Brain pericyte (primary cell): ENCODE data around the gene INTS14.
"Not testable (repeated sequence)": the region's sequence is repeated elsewhere in the genome, so short reads cannot be mapped to it uniquely, and the experiment has no call there.

Experiments
- DNase-seq: peaks from one replicate; pipeline ENCODE4 v3.0.0-alpha.2; 2012; ENCODE audit warnings: low read depth, low spot score

INTS14 gene

DNA sequence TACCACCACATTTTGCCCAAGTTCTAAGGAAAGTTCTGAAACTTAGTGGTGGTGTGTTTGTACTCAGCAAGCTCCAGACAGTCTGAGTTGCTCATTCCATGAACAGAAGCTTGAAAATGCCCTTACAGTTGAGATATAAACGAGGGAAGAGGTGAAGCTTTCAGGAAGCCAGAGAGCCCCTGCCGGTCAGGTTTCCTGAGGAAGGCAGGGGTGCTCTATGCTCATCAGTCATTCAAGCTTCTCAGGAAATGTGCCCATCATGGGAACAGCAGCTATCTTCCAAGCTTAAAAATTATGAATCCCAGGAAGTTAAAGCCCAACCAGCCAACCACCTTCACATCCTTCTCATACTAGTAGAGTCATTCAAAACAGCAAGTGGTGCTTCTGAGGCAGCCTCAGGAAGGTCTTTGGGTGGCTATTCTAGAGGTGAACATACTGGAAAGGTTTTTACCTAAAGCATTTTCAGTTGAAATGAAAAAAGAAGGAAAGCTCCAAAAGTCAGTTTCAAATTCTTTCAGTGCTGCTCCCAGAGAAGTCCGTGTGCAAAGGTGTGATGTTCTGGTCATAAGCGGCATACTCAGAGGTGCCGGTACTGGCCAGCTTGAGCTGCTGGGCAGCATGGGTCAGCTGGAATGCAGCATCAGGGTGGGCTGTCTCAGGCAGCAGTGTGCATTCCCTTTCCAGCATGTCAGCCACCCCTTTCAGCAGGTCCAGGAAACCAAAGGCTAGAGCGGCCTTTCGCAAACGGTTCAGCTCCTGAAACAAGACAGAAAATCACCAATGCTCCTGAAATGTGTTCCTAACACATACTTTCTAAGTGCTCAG is 31.8 kb downstream of the INTS14 start:
- no peak for DNase-seq

GRCh38 chr15:65577129-65577996 is 33.6 kb downstream of the INTS14 start:
- no peak for DNase-seq

GRCh38 chr15:65576664-65577063 is 34.3 kb downstream of the INTS14 start:
- no peak for DNase-seq

GRCh38 chr15:65571971-65572370 is 39.0 kb downstream of the INTS14 start:
- DNase-seq, result no peak

DNA sequence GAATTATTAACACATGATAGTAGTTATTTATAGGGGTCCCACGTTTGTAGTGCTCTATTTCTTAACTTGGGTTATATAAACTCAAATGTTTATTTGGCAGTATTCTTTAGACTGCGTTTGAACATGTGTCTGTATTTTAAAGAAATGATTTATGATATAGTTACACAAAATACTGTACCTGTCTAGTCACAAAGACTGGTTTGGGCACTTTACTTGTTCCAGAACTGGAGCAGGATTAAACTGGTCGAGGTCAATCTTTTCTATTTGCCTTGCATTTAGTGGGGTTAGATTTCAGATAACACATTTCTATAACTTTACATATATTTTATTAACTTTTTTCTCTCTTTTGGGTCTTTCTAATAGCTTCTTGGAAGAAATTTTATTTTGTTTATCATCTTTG is 41.2 kb downstream of the INTS14 start:
- no peak for DNase-seq

DNA sequence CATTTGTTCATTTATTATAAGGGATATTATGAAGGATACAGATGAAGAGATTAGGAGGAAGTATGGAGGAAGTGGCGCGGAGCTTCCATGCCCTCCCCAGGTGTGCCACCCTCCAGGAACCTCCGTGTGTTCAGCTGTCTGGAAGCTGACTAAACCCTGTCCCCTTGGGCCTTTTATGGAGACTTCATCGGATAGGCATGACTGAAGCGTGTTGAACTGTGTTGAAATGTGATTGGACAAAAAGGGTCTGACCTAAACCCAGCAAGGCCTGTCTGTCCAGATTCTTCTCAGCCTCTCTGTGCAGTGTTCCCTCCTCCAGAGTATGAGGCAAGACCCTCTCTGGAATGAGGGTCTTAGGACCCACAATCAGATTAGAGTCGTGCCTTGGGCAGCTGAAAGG is 49.0 kb downstream of the INTS14 start:
- no peak for DNase-seq

GRCh38 chr15:65559941-65560340 is 51.0 kb downstream of the INTS14 start:
- DNase-seq, result no peak

- no peak for DNase-seq
These were observed 51.8 kb downstream of the INTS14 start for GRCh38 chr15:65558997-65559760.

- DNase-seq, result no peak
These were observed 52.6 kb downstream of the INTS14 start for GRCh38 chr15:65558336-65558735.

- DNase-seq, result no peak
These were observed 54.3 kb downstream of the INTS14 start for GRCh38 chr15:65556622-65557021.

GRCh38 chr15:65553691-65554090 is 57.2 kb downstream of the INTS14 start:
- DNase-seq, result no peak

- not testable (repeated sequence) for DNase-seq
These were observed 58.1 kb downstream of the INTS14 start for GRCh38 chr15:65552851-65553250.

- no peak for DNase-seq
These were observed 59.7 kb downstream of the INTS14 start for GRCh38 chr15:65551183-65551582.

- no peak for DNase-seq
These were observed 60.2 kb downstream of the INTS14 start for GRCh38 chr15:65550681-65551098.

- not testable (repeated sequence) for DNase-seq
These were observed 61.6 kb downstream of the INTS14 start for GRCh38 chr15:65549288-65549687.

- no peak for DNase-seq
These were observed 63.1 kb downstream of the INTS14 start for GRCh38 chr15:65547841-65548240.

DNA sequence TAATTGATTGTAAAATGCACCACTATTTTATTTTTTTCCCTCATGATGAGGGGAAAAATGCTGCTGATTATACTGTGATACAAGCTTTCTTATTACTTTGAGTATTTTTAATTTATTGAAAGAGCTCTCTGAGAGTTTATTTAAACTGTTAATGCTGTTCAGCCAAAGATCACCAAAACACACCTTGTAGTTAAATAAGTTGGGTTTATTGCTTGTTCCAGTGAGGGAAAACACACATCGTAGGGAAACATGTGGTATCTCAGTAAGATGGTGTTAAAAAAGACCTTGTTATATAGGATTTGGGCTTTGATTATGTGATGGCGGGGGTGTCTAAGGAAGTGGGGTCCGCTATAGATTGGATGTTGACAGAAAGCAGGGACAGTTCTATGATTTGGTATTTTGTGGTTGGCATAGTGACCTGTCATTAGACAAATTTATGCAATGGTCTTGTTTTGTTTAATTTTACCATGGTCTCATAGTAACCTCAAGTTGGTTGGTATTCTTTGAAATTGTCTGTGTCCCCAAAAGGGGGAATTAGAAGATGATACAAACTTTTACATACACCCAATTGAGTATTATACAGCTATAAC is 69.6 kb downstream of the INTS14 start:
- no peak for DNase-seq

- DNase-seq, result no peak
These were observed 70.6 kb downstream of the INTS14 start for GRCh38 chr15:65540314-65540713.

GRCh38 chr15:65535192-65535591 is 75.7 kb downstream of the INTS14 start:
- no peak for DNase-seq

- DNase-seq, result no peak
These were observed 77.7 kb downstream of the INTS14 start for GRCh38 chr15:65533057-65533756.

DNA sequence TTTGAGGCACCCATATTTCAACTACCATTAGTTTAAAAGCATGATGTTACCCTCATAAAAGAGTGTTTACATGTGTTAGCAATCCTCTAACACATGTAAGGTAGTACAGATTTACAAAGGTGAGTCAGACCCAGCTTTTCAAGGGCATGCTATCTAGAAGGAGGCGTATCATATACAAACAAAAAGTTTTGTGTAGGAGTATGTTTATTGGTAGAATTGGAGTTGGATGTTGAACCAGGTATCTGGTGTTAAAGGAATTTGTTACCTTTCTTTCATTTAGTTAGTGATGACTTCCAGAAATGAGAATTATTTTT is 78.2 kb downstream of the INTS14 start:
- no peak for DNase-seq
